IPS-18a (cell line): Measurements from ENCODE around the gene TNFRSF19.

ENCODE experiments used
- H3K27ac ChIP-seq: one replicate; pipeline ENCODE4 v1.5.1; 2013; ENCODE audit warnings: low read length
- H3K27me3 ChIP-seq: one replicate; pipeline ENCODE4 v1.6.1; 2013; ENCODE audit warnings: mild to moderate bottlenecking, low read length; ENCODE audit not compliant: control insufficient read depth, insufficient read depth
- H3K36me3 ChIP-seq: one replicate; pipeline ENCODE4 v1.6.1; 2013; ENCODE audit warnings: low read depth, low read length; ENCODE audit not compliant: control insufficient read depth
- H3K4me1 ChIP-seq: one replicate; pipeline ENCODE4 v1.6.1; 2013; ENCODE audit warnings: low read depth, low read length; ENCODE audit not compliant: control insufficient read depth
- H3K4me3 ChIP-seq: one replicate; pipeline ENCODE4 v1.5.1; 2013; ENCODE audit warnings: low read length
- H3K9ac ChIP-seq: one replicate; pipeline ENCODE4 v1.6.1; 2013; ENCODE audit warnings: mild to moderate bottlenecking, low read length, moderate library complexity
- H3K9me3 ChIP-seq: one replicate; pipeline ENCODE4 v1.6.1; 2013; ENCODE audit warnings: low read depth, low read length; ENCODE audit not compliant: control insufficient read depth

Gene TNFRSF19

GRCh38 chr13:23697772-23698313 lies 127.6 kb downstream of the TNFRSF19 start:
- Histone ChIP-seq H3K4me3 (no peak overlapping the region), H3K9ac (no peak overlapping the region), H3K9me3 (no peaks in the 10 kb centered on the region), H3K4me1 (peaks cover 4% of the 10 kb centered on the region), H3K27ac (no peak overlapping the region), H3K27me3 (no peaks in the 10 kb centered on the region), H3K36me3 (no peaks in the 10 kb centered on the region)

- Histone ChIP-seq H3K36me3 (no peaks in the 10 kb centered on the region), H3K4me1 (peaks cover 4% of the 10 kb centered on the region), H3K9ac (no peak overlapping the region), H3K9me3 (no peaks in the 10 kb centered on the region), H3K27me3 (no peaks in the 10 kb centered on the region), H3K4me3 (no peak overlapping the region), H3K27ac (no peak overlapping the region)
Measured at GRCh38 chr13:23699271-23699670, 129.1 kb downstream of the TNFRSF19 start.

- Histone ChIP-seq H3K9ac (no peak overlapping the region), H3K27me3 (no peaks in the 10 kb centered on the region), H3K27ac (no peak overlapping the region), H3K4me1 (peaks cover 4% of the 10 kb centered on the region), H3K4me3 (no peak overlapping the region), H3K36me3 (no peaks in the 10 kb centered on the region), H3K9me3 (no peaks in the 10 kb centered on the region)
Measured at GRCh38 chr13:23701186-23701585, 131.0 kb downstream of the TNFRSF19 start.

GRCh38 chr13:23701636-23702035 lies 131.4 kb downstream of the TNFRSF19 start:
- no peak overlapping the region for H3K27ac ChIP-seq
- no peaks in the 10 kb centered on the region for H3K9me3 ChIP-seq
- H3K27me3 ChIP-seq, result no peaks in the 10 kb centered on the region
- H3K36me3 ChIP-seq, result no peaks in the 10 kb centered on the region
- no peaks in the 10 kb centered on the region for H3K4me1 ChIP-seq
- H3K9ac ChIP-seq, result no peak overlapping the region
- H3K4me3 ChIP-seq, result no peak overlapping the region

- Histone ChIP-seq H3K9ac (no peak overlapping the region), H3K9me3 (no peaks in the 10 kb centered on the region), H3K4me3 (no peak overlapping the region), H3K27ac (no peak overlapping the region), H3K4me1 (no peaks in the 10 kb centered on the region), H3K36me3 (no peaks in the 10 kb centered on the region), H3K27me3 (no peaks in the 10 kb centered on the region)
Measured at GRCh38 chr13:23703246-23703860, 133.1 kb downstream of the TNFRSF19 start.

GRCh38 chr13:23705583-23705982 lies 135.4 kb downstream of the TNFRSF19 start:
- Histone ChIP-seq H3K9me3 (no peaks in the 10 kb centered on the region), H3K4me3 (no peak overlapping the region), H3K36me3 (no peaks in the 10 kb centered on the region), H3K4me1 (no peaks in the 10 kb centered on the region), H3K27me3 (no peaks in the 10 kb centered on the region), H3K27ac (no peak overlapping the region), H3K9ac (no peak overlapping the region)

GRCh38 chr13:23707674-23708073 lies 137.5 kb downstream of the TNFRSF19 start:
- Histone ChIP-seq H3K9me3 (no peaks in the 10 kb centered on the region), H3K27me3 (no peaks in the 10 kb centered on the region), H3K4me3 (no peak overlapping the region), H3K4me1 (no peaks in the 10 kb centered on the region), H3K27ac (no peak overlapping the region), H3K36me3 (no peaks in the 10 kb centered on the region), H3K9ac (no peak overlapping the region)

GRCh38 chr13:23709536-23709935 lies 139.3 kb downstream of the TNFRSF19 start:
- Histone ChIP-seq H3K27me3 (no peaks in the 10 kb centered on the region), H3K4me1 (no peaks in the 10 kb centered on the region), H3K4me3 (no peak overlapping the region), H3K27ac (no peak overlapping the region), H3K9ac (no peak overlapping the region), H3K36me3 (no peaks in the 10 kb centered on the region), H3K9me3 (no peaks in the 10 kb centered on the region)

- Histone ChIP-seq H3K9ac (no peak overlapping the region), H3K4me3 (no peak overlapping the region), H3K27ac (no peak overlapping the region), H3K27me3 (no peaks in the 10 kb centered on the region), H3K4me1 (no peaks in the 10 kb centered on the region), H3K36me3 (no peaks in the 10 kb centered on the region), H3K9me3 (no peaks in the 10 kb centered on the region)
Measured at GRCh38 chr13:23710366-23710765, 140.2 kb downstream of the TNFRSF19 start.

- no peak overlapping the region for H3K9ac ChIP-seq
- H3K4me3 ChIP-seq, result no peak overlapping the region
- no peaks in the 10 kb centered on the region for H3K36me3 ChIP-seq
- no peaks in the 10 kb centered on the region for H3K4me1 ChIP-seq
- no peaks in the 10 kb centered on the region for H3K9me3 ChIP-seq
- no peak overlapping the region for H3K27ac ChIP-seq
- no peaks in the 10 kb centered on the region for H3K27me3 ChIP-seq
Measured at GRCh38 chr13:23711355-23711754, 141.1 kb downstream of the TNFRSF19 start.

- no peaks in the 10 kb centered on the region for H3K9me3 ChIP-seq
- no peak overlapping the region for H3K9ac ChIP-seq
- no peaks in the 10 kb centered on the region for H3K27me3 ChIP-seq
- H3K4me3 ChIP-seq, result no peak overlapping the region
- H3K27ac ChIP-seq, result no peak overlapping the region
- H3K4me1 ChIP-seq, result no peaks in the 10 kb centered on the region
- no peaks in the 10 kb centered on the region for H3K36me3 ChIP-seq
Measured at GRCh38 chr13:23714672-23715071, 144.5 kb downstream of the TNFRSF19 start.

GRCh38 chr13:23715092-23715761 lies 145.0 kb downstream of the TNFRSF19 start:
- Histone ChIP-seq H3K4me3 (no peak overlapping the region), H3K9ac (no peak overlapping the region), H3K27me3 (no peaks in the 10 kb centered on the region), H3K27ac (no peak overlapping the region), H3K9me3 (no peaks in the 10 kb centered on the region), H3K36me3 (no peaks in the 10 kb centered on the region), H3K4me1 (no peaks in the 10 kb centered on the region)
